H1 (cell line): ENCODE results near the gene AMOT. TPM values are rescaled to one million over a fixed set of nuclear protein-coding genes. Genes with fewer than 3 reads are reported as not detected.

Experiments
- CTCF ChIA-PET: fragments of 300-600 bp; sonication (Branson Sonifier 250); formaldehyde crosslinking; loops from one replicate; lab custom pipeline; 2021; ENCODE audit not compliant: partially characterized antibody; lab: Charles Lee
- POLR2A ChIA-PET: fragments of 300-600 bp; sonication (Branson Sonifier 250); formaldehyde crosslinking; loops from one replicate; lab custom pipeline; 2021; ENCODE audit warnings: inconsistent platforms; ENCODE audit not compliant: partially characterized antibody; lab: Charles Lee
- DNase-seq, 2 experiments: peaks; one replicate each; pipeline versions ENCODE4 v3.0.0 to v3.0.0-alpha.2; 2010 to 2022; ENCODE audit warnings: low spot score in 2 of 2, low read depth in 1 of 2, mixed read lengths in 1 of 2
- FAIRE-seq: peaks from 2 replicates; lab custom pipeline; 2011; peaks lifted over from hg19 to GRCh38; lab: Jason Lieb, UNC
- H2AFZ ChIP-seq: 2 replicates; pipeline ENCODE4 v1.8.1; 2012; ENCODE audit warnings: low read length, inconsistent platforms
- H2AK5ac ChIP-seq: 2 replicates; pipeline ENCODE4 v1.6.1; 2013; ENCODE audit warnings: low read depth, low read length
- H2BK120ac ChIP-seq: replicated peaks from 2 replicates; pipeline ENCODE3; 2013; ENCODE audit warnings: low read depth, low read length, inconsistent platforms
- H2BK12ac ChIP-seq: 2 replicates; pipeline ENCODE4 v1.6.1; 2013; ENCODE audit warnings: low read depth, low read length
- H2BK15ac ChIP-seq: 2 replicates; pipeline ENCODE4 v1.6.1; 2013; ENCODE audit warnings: low read length
- H2BK20ac ChIP-seq: 2 replicates; pipeline ENCODE4 v1.6.1; 2013; ENCODE audit warnings: low read length
- H2BK5ac ChIP-seq: 2 replicates; pipeline ENCODE4 v1.6.1; 2013; ENCODE audit warnings: low read depth, low read length
- H3K14ac ChIP-seq: 2 replicates; pipeline ENCODE4 v1.6.1; 2013; ENCODE audit warnings: inconsistent platforms; ENCODE audit not compliant: insufficient read length
- H3K18ac ChIP-seq: 2 replicates; pipeline ENCODE4 v1.6.1; 2013; ENCODE audit warnings: low read length; ENCODE audit errors: extremely low read depth
- H3K23ac ChIP-seq: 2 replicates; pipeline ENCODE4 v1.6.1; 2013; ENCODE audit warnings: inconsistent platforms; ENCODE audit not compliant: insufficient read length
- H3K23me2 ChIP-seq: 2 replicates; pipeline ENCODE4 v1.6.1; 2013; ENCODE audit warnings: low read depth, low read length
- H3K27ac ChIP-seq: 2 replicates; pipeline ENCODE4 v1.6.1; 2011; ENCODE audit warnings: low read depth, low read length, inconsistent platforms
- H3K27me3 ChIP-seq, 4 experiments: replicated peaks in 1 of 4; 1 replicate in 1 of 4; 2 replicates in 3 of 4; pipeline versions ENCODE4 v1.6.1 to v1.8.1; 2011 to 2013; ENCODE audit warnings: low read length in 3 of 4, mild to moderate bottlenecking in 3 of 4, inconsistent platforms in 2 of 4, mixed read lengths in 2 of 4, moderate library complexity in 1 of 4; ENCODE audit not compliant: control insufficient read depth in 3 of 4, insufficient read depth in 3 of 4; ENCODE audit errors: extremely low read depth in 1 of 4
- H3K36me3 ChIP-seq, 4 experiments: 2 replicates each; pipeline versions ENCODE4 v1.6.1 to v1.8.1; 2011 to 2013; ENCODE audit warnings: mild to moderate bottlenecking in 4 of 4, low read length in 3 of 4, moderate library complexity in 2 of 4, control low read depth in 1 of 4, inconsistent platforms in 1 of 4; ENCODE audit not compliant: insufficient read depth in 4 of 4, control insufficient read depth in 2 of 4
- H3K4ac ChIP-seq: replicated peaks from 2 replicates; pipeline ENCODE3; 2013; ENCODE audit warnings: low read length, low read depth, mixed read lengths, inconsistent platforms; ENCODE audit not compliant: insufficient read length
- H3K4me1 ChIP-seq, 4 experiments: replicated peaks in 1 of 4; 1 replicate in 1 of 4; 2 replicates in 3 of 4; pipeline versions ENCODE4 v1.6.1 to v1.8.1; 2011 to 2013; ENCODE audit warnings: low read length in 3 of 4, inconsistent platforms in 2 of 4, mixed read lengths in 1 of 4; ENCODE audit not compliant: insufficient read depth in 4 of 4, control insufficient read depth in 3 of 4
- H3K4me2 ChIP-seq, 2 experiments: 2 replicates each; pipeline versions ENCODE4 v1.6.1 to v1.8.1; 2011 to 2013; ENCODE audit warnings: low read depth in 2 of 2, low read length in 2 of 2, control low read depth in 1 of 2, inconsistent platforms in 1 of 2, mild to moderate bottlenecking in 1 of 2; ENCODE audit not compliant: insufficient read depth in 1 of 2
- H3K4me3 ChIP-seq, 4 experiments: fragments of 200-600, 300-600 bp in 1 of 4; sonication (generic), shearing (Covaris generic), sonication (Bioruptor Twin) in 1 of 4; 2 replicates each; pipeline versions ENCODE4 v1.5.1 to v1.8.1; 2011 to 2016; ENCODE audit warnings: low read length in 4 of 4, low read depth in 3 of 4, control low read depth in 2 of 4, inconsistent platforms in 2 of 4, mild to moderate bottlenecking in 2 of 4, mixed read lengths in 1 of 4, moderate library complexity in 1 of 4; ENCODE audit not compliant: insufficient read depth in 2 of 4; ENCODE audit errors: extremely low read depth in 1 of 4
- H3K56ac ChIP-seq: replicated peaks from 2 replicates; pipeline ENCODE3; 2013; ENCODE audit warnings: low read depth, mild to moderate bottlenecking, mixed read lengths, low read length, inconsistent platforms; ENCODE audit not compliant: insufficient read length
- H3K79me1 ChIP-seq: 2 replicates; pipeline ENCODE4 v1.6.1; 2013; ENCODE audit warnings: low read depth, low read length, control low read depth
- H3K79me2 ChIP-seq, 2 experiments: 2 replicates each; pipeline versions ENCODE4 v1.6.1 to v1.8.1; 2012 to 2013; ENCODE audit warnings: low read length in 2 of 2, mild to moderate bottlenecking in 2 of 2, inconsistent platforms in 1 of 2; ENCODE audit not compliant: insufficient read depth in 2 of 2, control insufficient read depth in 1 of 2
- H3K9ac ChIP-seq, 4 experiments: replicated peaks in 1 of 4; 1 replicate in 1 of 4; 2 replicates in 3 of 4; pipeline versions ENCODE4 v1.6.1 to v1.8.1; 2011 to 2013; ENCODE audit warnings: low read depth in 3 of 4, low read length in 3 of 4, control low read depth in 2 of 4, mild to moderate bottlenecking in 2 of 4, moderate library complexity in 2 of 4, inconsistent platforms in 1 of 4; ENCODE audit errors: extremely low read depth in 1 of 4
- H3K9me3 ChIP-seq, 2 experiments: 2 replicates each; pipeline versions ENCODE4 v1.6.1 to v1.8.1; 2012 to 2013; ENCODE audit warnings: mild to moderate bottlenecking in 2 of 2, moderate library complexity in 2 of 2, control low read depth in 1 of 2, inconsistent platforms in 1 of 2, low read depth in 1 of 2, low read length in 1 of 2, mixed read lengths in 1 of 2; ENCODE audit not compliant: insufficient read depth in 2 of 2
- H4K20me1 ChIP-seq, 2 experiments: replicated peaks in 1 of 2; 2 replicates each; pipeline versions ENCODE3 to v1.8.1; 2011 to 2013; ENCODE audit warnings: inconsistent platforms in 2 of 2, low read length in 2 of 2, mild to moderate bottlenecking in 1 of 2; ENCODE audit not compliant: insufficient read depth in 2 of 2, control insufficient read depth in 1 of 2
- H4K5ac ChIP-seq: 2 replicates; pipeline ENCODE4 v1.6.1; 2013; ENCODE audit warnings: low read length, low read depth, mixed read lengths, inconsistent platforms; ENCODE audit not compliant: insufficient read length
- H4K8ac ChIP-seq: 2 replicates; pipeline ENCODE4 v1.8.0; 2013; ENCODE audit warnings: mild to moderate bottlenecking, moderate library complexity, low read length, inconsistent platforms; ENCODE audit not compliant: insufficient read depth; ENCODE audit errors: extremely low read depth
- H4K91ac ChIP-seq: replicated peaks from 2 replicates; pipeline ENCODE3; 2013; ENCODE audit warnings: low read length, mixed read lengths, inconsistent platforms; ENCODE audit not compliant: insufficient read length
- BCL11A ChIP-seq, 2 experiments: IDR thresholded peaks; one replicate each; pipeline ENCODE4 v1.6.1; 2011; ENCODE audit warnings: low read depth in 2 of 2, low read length in 2 of 2, mild to moderate bottlenecking in 2 of 2
- CBX8 ChIP-seq: fragments of 300-800, 300-1000 bp; sonication (generic); IDR thresholded peaks from 2 replicates; pipeline ENCODE4 v1.7.1; 2016; ENCODE audit warnings: low read depth, low read length, borderline replicate concordance
- CHD2 ChIP-seq: IDR thresholded peaks from 2 replicates; pipeline ENCODE4 v1.6.1; 2012; ENCODE audit warnings: low read length, improper control_type of control experiment
- CTBP2 ChIP-seq: IDR thresholded peaks from 2 replicates; pipeline ENCODE4 v1.7.0; 2011; ENCODE audit warnings: borderline replicate concordance, mild to moderate bottlenecking, moderate library complexity, mixed read lengths, low read length; ENCODE audit not compliant: insufficient read depth, insufficient read length
- EZH2 ChIP-seq: fragments of 200-600 bp; sonication (generic); IDR thresholded peaks from 2 replicates; pipeline ENCODE4 v1.7.1; 2012; ENCODE audit warnings: low read depth, mild to moderate bottlenecking, moderate library complexity, low read length, inconsistent platforms; ENCODE audit not compliant: severe bottlenecking
- JUND ChIP-seq: IDR thresholded peaks from 2 replicates; pipeline ENCODE4 v1.6.1; 2011; ENCODE audit warnings: mild to moderate bottlenecking, improper control_type of control experiment, low read length
- PHF8 ChIP-seq: fragments of 200-600 bp; sonication (generic); conservative IDR thresholded peaks from 2 replicates; pipeline ENCODE4 v1.7.1; 2012; ENCODE audit warnings: low read depth, mild to moderate bottlenecking, inconsistent platforms, low read length, moderate library complexity
- SAP30 ChIP-seq: fragments of 300-600 bp; sonication (generic); IDR thresholded peaks from 2 replicates; pipeline ENCODE4 v1.7.1; 2012; ENCODE audit warnings: low read length, moderate library complexity, mild to moderate bottlenecking, inconsistent platforms; ENCODE audit not compliant: insufficient read depth, insufficient replicate concordance
- ZNF274 ChIP-seq: IDR thresholded peaks from 2 replicates; pipeline ENCODE4 v1.7.0; 2012; ENCODE audit warnings: low read length, borderline replicate concordance; ENCODE audit errors: extremely low read depth
- WGBS, 2 experiments: shearing (Covaris generic) in 1 of 2; methylation state at CpG; one replicate each; pipeline versions ENCODE4 v1.1.6 to v1.1.7; 2013 to 2015; ENCODE audit warnings: low lambda C conversion rate in 2 of 2, mixed read lengths in 2 of 2, inconsistent platforms in 1 of 2, low coverage in 1 of 2, missing lambda C conversion rate in 1 of 2; ENCODE audit not compliant: insufficient replicate concordance in 2 of 2, insufficient coverage in 1 of 2, insufficient read length in 1 of 2; ENCODE audit errors: extremely low coverage in 1 of 2, missing lambda C conversion rate in 1 of 2; 5-methylcytosine and 5-hydroxymethylcytosine counted together
- polyA plus RNA-seq, 7 experiments: library from polyadenylated mRNA; depleted of rRNA in 3 of 7; stranded (reverse) in 5 of 7; unstranded in 2 of 7; fragments of >200 nt in 5 of 7; fragments of 200-250 nt in 2 of 7; gene quantifications; 1 replicate in 5 of 7; 2 replicates in 1 of 7; 4 replicates in 1 of 7; pipeline versions ENCODE4 v1.2.1 to v1.2.3, GENCODE V29; 2011 to 2013; ENCODE audit warnings: missing spikeins in 2 of 7, mixed read lengths in 2 of 7
- total RNA-seq: library from RNA; stranded (reverse); fragmentation: NEBNext Ultra II Directional; extraction: Animal tissue kit (Norgen Biotek cat#: 25700); gene quantifications from 2 replicates; pipeline ENCODE4 v1.2.1, GENCODE V29; 2021
- TF ChIP-seq, protein P1 (sequence below): IDR thresholded peaks from 2 replicates; pipeline ENCODE4 v1.6.1; 2011; ENCODE audit warnings: low read depth, mild to moderate bottlenecking, low read length; ENCODE audit not compliant: insufficient read depth

The AMOT gene
- total and polyA plus RNA-seq, 2 of the 8 experiments (the other 6 are each of a cell fraction or from before 2014, with no cell fraction given) = 2.3 to 7.1 TPM

DNA sequence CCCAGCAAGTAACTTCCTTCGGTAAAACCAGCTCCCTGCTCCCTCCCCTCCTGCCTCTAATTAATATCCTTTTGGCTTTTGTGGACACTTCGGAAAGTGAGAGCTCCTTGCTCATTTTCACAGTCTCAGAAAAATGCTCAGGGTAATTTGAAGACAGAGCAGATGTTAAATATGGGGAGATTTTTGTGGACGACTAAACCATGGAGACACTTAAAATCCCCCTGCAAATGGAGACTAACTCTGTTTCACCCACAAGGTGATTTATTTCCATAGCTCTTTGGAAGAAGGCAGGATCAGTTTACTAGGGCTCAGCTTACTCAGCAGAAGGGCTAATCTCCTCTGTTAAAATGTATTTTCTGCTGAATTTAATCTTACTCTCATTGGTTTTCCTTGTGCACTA is 12.2 kb upstream of the AMOT start:
- H3K79me2 ChIP-seq = no peaks in the 10 kb centered on the region
- H3K56ac ChIP-seq = no peak overlapping the region
- no peak overlapping the region for H3K4ac ChIP-seq
- peaks cover 0 to 6% of the 10 kb centered on the region in 2 experiments; a peak in 1 of 4 replicates for H3K9me3 ChIP-seq
- H2BK20ac ChIP-seq = no peak overlapping the region
- H3K23me2 ChIP-seq = no peaks in the 10 kb centered on the region
- H2AK5ac ChIP-seq = no peak overlapping the region
- DNase-seq = no peak
- no peak overlapping the region for H4K8ac ChIP-seq
- H3K9ac ChIP-seq = no peak overlapping the region
- H3K14ac ChIP-seq = no peak overlapping the region
- H3K4me1 ChIP-seq = peaks cover 0 to 2% (median 0%) of the 10 kb centered on the region in 4 experiments; a peak in 2 of 7 replicates
- H3K27ac ChIP-seq = no peak overlapping the region
- no peak overlapping the region for H3K23ac ChIP-seq
- CTCF ChIA-PET = interaction anchor here (1.2 to 1.6 kb wide), 2 partner anchors 15 to 21 kb away, joined by 4 to 5 read pairs; no protein-coding TSS in a partner anchor
- no peaks in the 10 kb centered on the region for H3K27me3 ChIP-seq
- no peak overlapping the region for H2AFZ ChIP-seq
- H4K5ac ChIP-seq = no peak overlapping the region
- H4K20me1 ChIP-seq = no peaks in the 10 kb centered on the region
- no peak overlapping the region for H2BK12ac ChIP-seq
- H3K18ac ChIP-seq = no peak overlapping the region
- 85% methylated on average over 3 of the region's 3 CpGs; no CpG with 5 or more reads in 1 of the 2 experiments for WGBS, 2 experiments
- H3K36me3 ChIP-seq = no peaks in the 10 kb centered on the region
- H2BK5ac ChIP-seq = no peak overlapping the region
- H4K91ac ChIP-seq = no peak overlapping the region
- H2BK120ac ChIP-seq = no peak overlapping the region
- FAIRE-seq = no peak
- H3K4me3 ChIP-seq = no peak overlapping the region
- no peak overlapping the region for H3K4me2 ChIP-seq
- POLR2A ChIA-PET = no interaction called here
- H2BK15ac ChIP-seq = no peak overlapping the region
- H3K79me1 ChIP-seq = no peaks in the 10 kb centered on the region
- TF ChIP-seq CTBP2 (no peak), PHF8 (no peak), ZNF274 (no peak), EZH2 (no peak), BCL11A (IDR thresholded peaks at IDR 0.05; ENCODE audit: low read depth in 2 of 2, low read length in 2 of 2) (no peak), CBX8 (no peak), SAP30 (no peak), CHD2 (no peak), JUND (no peak)
- TF ChIP-seq, protein P1, sequence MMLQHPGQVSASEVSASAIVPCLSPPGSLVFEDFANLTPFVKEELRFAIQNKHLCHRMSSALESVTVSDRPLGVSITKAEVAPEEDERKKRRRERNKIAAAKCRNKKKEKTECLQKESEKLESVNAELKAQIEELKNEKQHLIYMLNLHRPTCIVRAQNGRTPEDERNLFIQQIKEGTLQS = no peak
